Measurements from ENCODE around the gene HSF5. TPM values are rescaled to one million over a fixed set of nuclear protein-coding genes. Genes with fewer than 3 reads are reported as not detected.

Gene HSF5
- total and polyA plus RNA-seq, 2 donors (not counting 1 experiment from before 2014, with no cell fraction given), result 2.2 to 5.1 TPM

DNA sequence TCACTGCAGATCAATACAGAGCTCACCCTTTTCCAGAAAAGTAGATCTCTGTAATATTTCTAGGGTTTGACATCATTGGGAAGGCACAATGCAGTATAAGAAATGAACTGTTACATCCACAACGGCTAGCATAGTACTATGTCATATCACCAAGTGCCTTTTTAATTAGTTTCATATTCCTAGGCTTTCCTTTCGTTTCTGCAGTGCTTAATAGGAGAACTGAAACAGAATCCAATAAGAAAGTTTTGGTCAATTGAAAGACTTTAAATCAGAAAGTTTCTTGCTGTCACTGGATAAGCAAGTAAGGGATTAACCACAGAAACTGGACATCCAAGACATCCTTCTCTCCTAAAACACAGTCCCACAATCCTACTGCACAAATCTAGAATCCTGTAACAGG is 67.4 kb downstream of the HSF5 start:
- Histone ChIP-seq H3K36me3 (replicated peaks in 1 of 2; ENCODE audit: control extremely low read depth in 1 of 2, control insufficient read depth in 1 of 2, extremely low read depth in 1 of 2, insufficient read depth in 2 of 2, low read length in 1 of 2) (no peaks in the 10 kb centered on the region), H2AFZ (ENCODE audit: insufficient read depth, low read depth, low read length, poor library complexity, severe bottlenecking) (no peak overlapping the region), H3K4me3 (ENCODE audit: control extremely low read depth in 1 of 5, extremely low read depth in 1 of 5, insufficient read depth in 1 of 5, low read depth in 2 of 5, low read length in 4 of 5) (no peak overlapping the region), H3K4me2 (replicated peaks; ENCODE audit: low read depth, low read length, poor library complexity, severe bottlenecking) (no peak overlapping the region), H3K9me3 (ENCODE audit: control extremely low read depth in 1 of 3, control insufficient read depth in 2 of 3, insufficient read depth in 1 of 3, low read length in 2 of 3) (no peaks in the 10 kb centered on the region), H4K20me1 (ENCODE audit: control insufficient read depth, insufficient read depth, low read length, poor library complexity, severe bottlenecking) (no peaks in the 10 kb centered on the region), H3K27me3 (replicated peaks in 1 of 4; ENCODE audit: control extremely low read depth in 1 of 4, control insufficient read depth in 3 of 4, insufficient read depth in 4 of 4, low read length in 3 of 4) (no peaks in the 10 kb centered on the region), H3K9ac (ENCODE audit: low read length) (no peak overlapping the region), H3K4me1 (ENCODE audit: control insufficient read depth in 2 of 2, insufficient read depth in 2 of 2, low read length in 2 of 2) (peaks cover 14 to 16% of the 10 kb centered on the region in 2 donors), H3K27ac (ENCODE audit: low read length in 2 of 2) (no peak overlapping the region), H3K79me2 (ENCODE audit: control insufficient read depth, insufficient read depth, low read length) (peaks cover 3% of the 10 kb centered on the region)
- no peaks in the 10 kb centered on the region for H3K27me3 Mint-ChIP-seq
- no peak for TF ChIP-seq EZH2 (IDR thresholded peaks at IDR 0.05; ENCODE audit: borderline replicate concordance, insufficient read depth, low read depth, low read length, poor library complexity, severe bottlenecking)
- ChIA-PET POLR2A (no interaction called here), CTCF (interaction anchor here (1.2 to 4.1 kb wide), 3 partner anchors 26 to 104 kb away, joined by 3 to 17 read pairs (median 8); partner anchors contain the start of gene SUPT4H1)
- no peak overlapping the region for H3K4me3 Mint-ChIP-seq
- intact Hi-C loops (cut with micrococcal nuclease), result no loop called here
- no peak for DNase-seq
- no peak for ATAC-seq (ENCODE audit: low read depth)
- H3K27ac Mint-ChIP-seq, result no peak overlapping the region
- no CpG with 5 or more reads among the region's 2 CpGs for WGBS (ENCODE audit: insufficient coverage)
- H3K9me3 Mint-ChIP-seq (ENCODE audit: insufficient read depth), result no peaks in the 10 kb centered on the region
- H3K4me1 Mint-ChIP-seq, result peaks cover 21% of the 10 kb centered on the region

DNA sequence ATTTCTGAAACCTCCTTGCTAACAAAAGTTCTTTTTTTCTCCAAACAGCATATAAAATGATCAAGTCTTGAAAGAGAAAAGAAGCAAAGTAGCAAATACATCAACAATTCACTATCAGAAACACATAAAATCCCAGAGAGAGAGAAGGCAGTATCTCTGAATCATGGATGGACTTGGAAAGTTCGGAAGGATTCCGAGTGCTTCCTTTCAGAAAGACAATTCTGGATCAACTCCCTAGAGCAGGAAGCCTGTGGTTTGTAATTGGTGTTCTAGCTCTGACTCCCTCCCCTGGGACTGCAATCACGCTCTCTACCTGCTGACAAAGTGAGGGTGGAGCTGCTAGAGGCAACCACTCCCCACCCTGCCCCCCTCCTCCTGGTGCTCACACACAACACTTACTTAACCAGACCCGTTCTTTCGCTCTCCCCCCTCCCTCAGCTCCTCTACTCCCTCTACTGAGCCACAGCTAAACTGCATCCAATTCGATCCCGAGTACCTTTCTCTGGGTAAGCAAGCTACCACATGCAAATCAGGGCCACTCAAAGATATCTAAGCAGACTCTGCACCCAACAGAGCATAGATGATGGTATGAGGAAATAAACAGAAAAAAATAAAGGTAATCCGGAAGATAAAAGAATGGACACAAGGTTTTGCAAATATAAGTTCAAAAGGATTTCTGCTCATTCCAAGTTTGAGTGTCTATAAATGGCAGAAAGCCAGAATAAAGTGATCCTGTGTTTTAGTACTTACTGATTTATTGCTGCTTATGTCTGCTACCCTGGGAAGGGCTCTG is 70.7 kb downstream of the HSF5 start, which contains the start of gene RNF43:
Gene RNF43, minus strand, starts transcription at position 235 of the 793 bp plus-strand sequence. CDS start 1,957 bp downstream, outside the sequence.
- Histone ChIP-seq H3K27ac (ENCODE audit: low read length in 2 of 2) (peak within 1 kb of the TSS; percentile 61 to 65), H3K9me3 (ENCODE audit: control extremely low read depth in 1 of 3, control insufficient read depth in 2 of 3, insufficient read depth in 1 of 3, low read length in 2 of 3) (no peaks in the 10 kb centered on the region), H3K9ac (ENCODE audit: low read length) (no peak within 1 kb of the TSS), H4K20me1 (ENCODE audit: control insufficient read depth, insufficient read depth, low read length, poor library complexity, severe bottlenecking) (no peaks in the 10 kb centered on the region), H3K4me1 (ENCODE audit: control insufficient read depth in 2 of 2, insufficient read depth in 2 of 2, low read length in 2 of 2) (peaks cover 14 to 16% of the 10 kb centered on the region in 2 donors), H3K36me3 (replicated peaks in 1 of 2; ENCODE audit: control extremely low read depth in 1 of 2, control insufficient read depth in 1 of 2, extremely low read depth in 1 of 2, insufficient read depth in 2 of 2, low read length in 1 of 2) (no peaks in the 10 kb centered on the region), H3K4me3 (ENCODE audit: control extremely low read depth in 1 of 5, extremely low read depth in 1 of 5, insufficient read depth in 1 of 5, low read depth in 2 of 5, low read length in 4 of 5) (peak within 1 kb of the TSS in 1 of 5 experiments; percentile 20), H3K4me2 (replicated peaks; ENCODE audit: low read depth, low read length, poor library complexity, severe bottlenecking) (peak within 1 kb of the TSS; percentile 54), H2AFZ (ENCODE audit: insufficient read depth, low read depth, low read length, poor library complexity, severe bottlenecking) (no peak within 1 kb of the TSS), H3K27me3 (replicated peaks in 1 of 4; ENCODE audit: control extremely low read depth in 1 of 4, control insufficient read depth in 3 of 4, insufficient read depth in 4 of 4, low read length in 3 of 4) (no peaks in the 10 kb centered on the region), H3K79me2 (ENCODE audit: control insufficient read depth, insufficient read depth, low read length) (peaks cover 3% of the 10 kb centered on the region)
- intact Hi-C loops (cut with micrococcal nuclease), result loop anchor here (1.0 to 2.0 kb wide), 6 partner anchors 65 to 168 kb away; partner anchors contain the start of gene SUPT4H1
- 20% methylated on average over 3 of the region's 8 CpGs for WGBS (ENCODE audit: insufficient coverage)
- ATAC-seq (ENCODE audit: low read depth) (peak; percentile 100), DNase-seq (peak; percentile 96)
- POLR2A ChIA-PET, result interaction anchor here (0.6 to 1.9 kb wide), 13 partner anchors 21 to 1516 kb away, joined by 3 to 21 read pairs (median 6); partner anchors contain the start of genes SUPT4H1 and TSPOAP1
- Mint-ChIP-seq H3K27ac (peak within 1 kb of the TSS; percentile 51), H3K4me1 (peaks cover 21% of the 10 kb centered on the region), H3K27me3 (no peaks in the 10 kb centered on the region), H3K9me3 (ENCODE audit: insufficient read depth) (no peaks in the 10 kb centered on the region), H3K4me3 (peak within 1 kb of the TSS; percentile 8)
- no peak for TF ChIP-seq EZH2 (IDR thresholded peaks at IDR 0.05; ENCODE audit: borderline replicate concordance, insufficient read depth, low read depth, low read length, poor library complexity, severe bottlenecking)
- TF ChIP-seq, protein P1, sequence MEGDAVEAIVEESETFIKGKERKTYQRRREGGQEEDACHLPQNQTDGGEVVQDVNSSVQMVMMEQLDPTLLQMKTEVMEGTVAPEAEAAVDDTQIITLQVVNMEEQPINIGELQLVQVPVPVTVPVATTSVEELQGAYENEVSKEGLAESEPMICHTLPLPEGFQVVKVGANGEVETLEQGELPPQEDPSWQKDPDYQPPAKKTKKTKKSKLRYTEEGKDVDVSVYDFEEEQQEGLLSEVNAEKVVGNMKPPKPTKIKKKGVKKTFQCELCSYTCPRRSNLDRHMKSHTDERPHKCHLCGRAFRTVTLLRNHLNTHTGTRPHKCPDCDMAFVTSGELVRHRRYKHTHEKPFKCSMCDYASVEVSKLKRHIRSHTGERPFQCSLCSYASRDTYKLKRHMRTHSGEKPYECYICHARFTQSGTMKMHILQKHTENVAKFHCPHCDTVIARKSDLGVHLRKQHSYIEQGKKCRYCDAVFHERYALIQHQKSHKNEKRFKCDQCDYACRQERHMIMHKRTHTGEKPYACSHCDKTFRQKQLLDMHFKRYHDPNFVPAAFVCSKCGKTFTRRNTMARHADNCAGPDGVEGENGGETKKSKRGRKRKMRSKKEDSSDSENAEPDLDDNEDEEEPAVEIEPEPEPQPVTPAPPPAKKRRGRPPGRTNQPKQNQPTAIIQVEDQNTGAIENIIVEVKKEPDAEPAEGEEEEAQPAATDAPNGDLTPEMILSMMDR (IDR thresholded peaks at IDR 0.05), result peak; percentile 77
- CTCF ChIA-PET, result interaction anchor here (0.7 to 6.1 kb wide), 34 partner anchors 10 to 218 kb away, joined by 3 to 131 read pairs (median 6); partner anchors contain the start of genes HSF5, SUPT4H1 and TSPOAP1
